Measurements from ENCODE around the gene LSMEM2. TPM values are rescaled to one million over a fixed set of nuclear protein-coding genes. Genes with fewer than 3 reads are reported as not detected.
A peak's percentile ranks its signal among the peaks of the same experiment; 100 is the strongest.

LSMEM2 gene
- total RNA-seq, 2 donors from 2014 or later = not detected

DNA sequence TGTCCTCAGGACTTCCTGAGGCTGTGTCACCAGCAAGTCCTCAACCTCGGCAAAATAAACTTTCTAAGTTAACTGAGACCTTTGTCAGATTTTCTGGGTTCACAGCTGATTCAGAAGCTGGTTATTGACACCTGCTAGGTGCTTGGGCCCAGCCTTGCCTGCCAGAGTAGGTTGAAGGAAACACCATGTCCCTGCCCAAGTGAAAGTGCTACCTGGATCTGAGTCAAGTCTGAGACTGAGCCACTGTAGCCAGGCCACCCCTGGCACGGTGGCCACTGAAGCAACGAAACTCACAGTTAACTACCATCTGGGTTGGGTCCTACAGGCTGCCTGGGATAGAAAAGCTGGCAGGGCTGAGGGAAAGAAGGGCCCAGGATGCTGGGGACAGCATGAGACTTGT, 35.5 kb downstream of the LSMEM2 start:
- no peak overlapping the region for H3K4me3 Mint-ChIP-seq
- H3K4me1 Mint-ChIP-seq = peaks cover 19% of the 10 kb centered on the region
- DNase-seq (no peak), ATAC-seq (no peak)
- H3K36me3 Mint-ChIP-seq (ENCODE audit: low read depth) = no peaks in the 10 kb centered on the region
- H3K27me3 Mint-ChIP-seq = no peaks in the 10 kb centered on the region
- no peak overlapping the region for H3K27ac Mint-ChIP-seq
- H3K9me3 ChIP-seq (ENCODE audit: control insufficient read depth, low read length, poor library complexity, severe bottlenecking) = no peaks in the 10 kb centered on the region

DNA sequence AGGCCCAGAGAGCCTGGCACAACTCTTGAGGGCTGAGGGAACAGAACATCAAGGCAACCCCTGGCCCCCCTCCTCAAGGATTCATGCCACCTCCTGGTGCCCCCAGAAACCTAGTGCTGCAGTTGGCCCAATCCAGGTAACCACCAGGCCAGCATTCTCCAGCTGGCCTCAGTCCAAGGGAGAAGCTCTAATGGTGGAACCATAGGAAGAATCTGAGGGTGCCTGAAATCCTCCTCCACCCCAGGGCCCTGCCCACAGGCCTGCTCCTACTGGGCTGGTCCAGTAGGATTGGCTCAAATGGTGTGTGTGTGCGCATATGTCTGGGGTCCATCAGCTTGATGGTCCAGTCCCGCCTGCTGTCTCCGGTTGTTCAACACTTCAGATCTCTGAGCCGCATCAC, 35.9 kb downstream of the LSMEM2 start:
- DNase-seq = no peak

DNA sequence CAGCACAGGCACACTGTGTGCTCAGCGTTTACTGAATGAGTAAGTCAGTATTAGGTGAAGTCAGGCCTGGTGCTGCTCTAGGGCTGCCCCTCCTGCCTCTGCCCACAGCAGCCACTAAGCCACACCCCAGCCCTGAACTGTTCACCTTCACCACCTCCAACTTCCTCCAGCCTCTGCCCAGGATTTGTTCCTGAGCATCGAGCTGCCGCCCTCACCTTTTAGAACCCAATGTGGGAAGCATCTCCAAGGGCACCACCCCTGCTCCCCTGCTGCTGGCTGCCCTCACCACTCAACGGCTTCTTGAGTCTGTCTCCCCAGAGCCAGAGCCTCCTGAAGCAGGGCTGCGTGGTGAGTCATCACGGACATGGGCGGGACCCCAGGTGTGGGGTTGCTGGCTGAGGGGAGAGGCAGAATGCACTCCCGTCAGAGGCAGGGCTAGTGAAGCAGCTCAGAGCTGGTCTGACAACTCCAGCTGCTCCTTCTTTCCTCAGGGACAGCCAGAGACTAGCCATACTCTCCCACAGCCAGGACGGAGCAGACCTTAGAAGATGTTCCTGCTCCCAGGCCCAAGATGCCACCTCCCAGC, 37.9 kb downstream of the LSMEM2 start:
- H3K4me1 Mint-ChIP-seq = peaks cover 32% of the 10 kb centered on the region
- H3K27me3 Mint-ChIP-seq = no peaks in the 10 kb centered on the region
- peak overlapping the region; percentile 93 for H3K4me3 Mint-ChIP-seq
- peak; percentile 78 for ATAC-seq
- no peaks in the 10 kb centered on the region for H3K36me3 Mint-ChIP-seq (ENCODE audit: low read depth)
- DNase-seq = peak; percentile 54 to 71 (median 63)
- no peaks in the 10 kb centered on the region for H3K9me3 ChIP-seq (ENCODE audit: control insufficient read depth, low read length, poor library complexity, severe bottlenecking)
- H3K27ac Mint-ChIP-seq = peak overlapping the region; percentile 99

More for the DNA sequence above, 35.9 kb downstream of the LSMEM2 start:
- Mint-ChIP-seq H3K4me3 (no peak overlapping the region), H3K27ac (no peak overlapping the region), H3K4me1 (peaks cover 22% of the 10 kb centered on the region), H3K27me3 (no peaks in the 10 kb centered on the region), H3K36me3 (ENCODE audit: low read depth) (no peaks in the 10 kb centered on the region)
- H3K9me3 ChIP-seq (ENCODE audit: control insufficient read depth, low read length, poor library complexity, severe bottlenecking) = no peaks in the 10 kb centered on the region
- no peak for ATAC-seq

DNA sequence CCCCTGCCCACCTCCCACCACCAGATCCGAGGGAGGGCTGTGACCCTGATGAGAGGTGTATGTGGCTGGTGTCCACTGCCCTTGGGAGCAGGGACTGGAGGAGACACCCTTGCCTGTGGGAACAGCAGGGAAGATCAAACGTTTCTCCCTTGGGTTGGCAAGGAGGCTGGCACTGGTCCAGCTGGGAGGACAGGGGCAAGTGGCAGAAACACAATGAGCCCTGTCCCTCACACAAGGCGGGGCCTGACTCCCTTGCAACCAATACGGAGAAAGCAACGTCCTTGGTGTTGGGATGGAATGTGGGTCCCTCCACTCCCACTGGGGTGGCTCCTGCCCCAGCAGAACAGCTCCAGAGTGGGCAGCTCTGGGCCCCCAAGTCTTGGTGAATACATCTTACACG, 38.4 kb downstream of the LSMEM2 start:
- H3K27me3 Mint-ChIP-seq = no peaks in the 10 kb centered on the region
- no peak for ATAC-seq
- H3K9me3 ChIP-seq (ENCODE audit: control insufficient read depth, low read length, poor library complexity, severe bottlenecking) = no peaks in the 10 kb centered on the region
- DNase-seq = no peak
- no peaks in the 10 kb centered on the region for H3K36me3 Mint-ChIP-seq (ENCODE audit: low read depth)
- no peak overlapping the region for H3K4me3 Mint-ChIP-seq
- H3K4me1 Mint-ChIP-seq = peaks cover 32% of the 10 kb centered on the region
- H3K27ac Mint-ChIP-seq = peak overlapping the region; percentile 99

DNA sequence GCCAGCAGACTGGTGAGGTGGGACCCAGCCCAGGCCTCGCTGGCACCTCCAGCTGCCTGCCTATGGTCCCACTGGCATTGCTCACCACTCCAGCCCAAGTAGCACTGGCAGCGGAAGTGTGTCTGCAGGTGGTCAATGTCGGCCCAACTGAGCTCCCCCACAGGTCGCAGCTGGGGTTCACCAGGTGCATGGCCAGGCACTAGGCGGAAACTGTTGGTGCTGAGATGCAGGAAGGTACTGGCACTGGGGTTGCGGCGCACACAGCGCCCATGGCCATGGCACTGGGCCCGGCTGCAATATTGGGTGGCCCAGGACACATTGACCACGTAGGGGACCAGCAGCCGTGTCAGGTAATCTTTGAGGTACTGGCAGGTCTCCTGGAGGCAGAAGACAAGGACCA, 39.3 kb downstream of the LSMEM2 start:
- DNase-seq = no peak
- H3K4me3 Mint-ChIP-seq = no peak overlapping the region
- no peaks in the 10 kb centered on the region for H3K9me3 ChIP-seq (ENCODE audit: control insufficient read depth, low read length, poor library complexity, severe bottlenecking)
- peaks cover 33% of the 10 kb centered on the region for H3K4me1 Mint-ChIP-seq
- H3K27me3 Mint-ChIP-seq = no peaks in the 10 kb centered on the region
- H3K36me3 Mint-ChIP-seq (ENCODE audit: low read depth) = no peaks in the 10 kb centered on the region
- no peak for ATAC-seq
- H3K27ac Mint-ChIP-seq = no peak overlapping the region

DNA sequence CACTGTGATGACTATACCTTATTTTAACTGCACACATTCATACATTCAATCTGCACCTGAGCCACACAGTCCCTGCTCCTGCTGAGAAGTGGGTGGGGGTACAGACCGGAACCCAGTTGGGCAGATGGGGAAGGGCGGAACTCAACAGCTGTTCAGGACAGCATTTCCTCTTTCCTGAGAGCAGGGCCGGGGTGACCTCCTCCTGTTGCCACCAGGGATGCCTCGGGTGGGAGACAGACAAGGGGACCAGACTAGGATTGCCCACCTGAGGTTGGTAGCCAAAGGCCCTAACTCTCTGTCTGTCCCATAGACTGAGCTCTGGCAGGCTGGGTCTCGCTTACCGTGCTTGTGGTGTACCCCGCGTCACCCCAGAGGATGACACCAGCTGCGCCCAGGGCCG, 39.7 kb downstream of the LSMEM2 start:
- Mint-ChIP-seq H3K4me1 (peaks cover 33% of the 10 kb centered on the region), H3K4me3 (no peak overlapping the region), H3K27ac (no peak overlapping the region), H3K27me3 (no peaks in the 10 kb centered on the region), H3K36me3 (ENCODE audit: low read depth) (no peaks in the 10 kb centered on the region)
- no peak for DNase-seq
- no peaks in the 10 kb centered on the region for H3K9me3 ChIP-seq (ENCODE audit: control insufficient read depth, low read length, poor library complexity, severe bottlenecking)
- no peak for ATAC-seq

DNA sequence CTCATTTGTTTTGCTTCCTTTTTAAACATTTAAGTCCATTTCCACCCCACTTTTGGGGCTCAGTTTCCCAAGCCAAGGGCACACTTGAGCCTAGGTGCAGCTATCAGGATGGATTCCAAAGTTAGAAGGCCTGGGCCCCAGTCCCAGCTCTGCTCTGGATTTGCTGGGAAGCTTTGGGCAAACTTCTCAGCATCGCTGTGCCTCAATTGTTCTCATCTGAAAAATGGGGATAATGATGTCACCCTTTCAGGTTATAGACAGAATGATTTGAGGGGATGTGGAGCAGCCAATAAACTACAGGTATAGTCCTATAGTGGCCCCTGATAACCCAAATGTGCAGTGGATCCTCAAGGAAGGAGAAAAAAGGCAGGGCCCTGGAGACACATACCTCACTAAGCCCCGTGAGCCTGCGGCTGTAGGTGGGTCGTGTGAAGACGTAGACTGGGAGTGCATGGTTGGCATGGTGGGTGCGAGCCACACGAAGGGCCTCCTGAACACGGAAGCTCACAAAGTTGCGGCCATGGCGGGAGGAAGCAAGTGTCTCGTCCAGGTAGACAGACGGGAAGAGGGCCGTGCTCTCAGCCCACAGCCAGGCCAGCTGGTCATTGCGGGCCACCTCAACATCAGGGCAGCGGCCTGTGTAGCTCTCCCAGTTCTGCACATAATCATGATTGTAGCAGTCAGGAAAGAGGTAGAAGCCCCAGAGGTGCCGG, 40.5 kb downstream of the LSMEM2 start:
- H3K27me3 Mint-ChIP-seq = no peaks in the 10 kb centered on the region
- ATAC-seq (no peak), DNase-seq (no peak)
- H3K36me3 Mint-ChIP-seq (ENCODE audit: low read depth) = no peaks in the 10 kb centered on the region
- no peaks in the 10 kb centered on the region for H3K9me3 ChIP-seq (ENCODE audit: control insufficient read depth, low read length, poor library complexity, severe bottlenecking)
- no peak overlapping the region for H3K4me3 Mint-ChIP-seq
- H3K27ac Mint-ChIP-seq = no peak overlapping the region
- peaks cover 33% of the 10 kb centered on the region for H3K4me1 Mint-ChIP-seq

DNA sequence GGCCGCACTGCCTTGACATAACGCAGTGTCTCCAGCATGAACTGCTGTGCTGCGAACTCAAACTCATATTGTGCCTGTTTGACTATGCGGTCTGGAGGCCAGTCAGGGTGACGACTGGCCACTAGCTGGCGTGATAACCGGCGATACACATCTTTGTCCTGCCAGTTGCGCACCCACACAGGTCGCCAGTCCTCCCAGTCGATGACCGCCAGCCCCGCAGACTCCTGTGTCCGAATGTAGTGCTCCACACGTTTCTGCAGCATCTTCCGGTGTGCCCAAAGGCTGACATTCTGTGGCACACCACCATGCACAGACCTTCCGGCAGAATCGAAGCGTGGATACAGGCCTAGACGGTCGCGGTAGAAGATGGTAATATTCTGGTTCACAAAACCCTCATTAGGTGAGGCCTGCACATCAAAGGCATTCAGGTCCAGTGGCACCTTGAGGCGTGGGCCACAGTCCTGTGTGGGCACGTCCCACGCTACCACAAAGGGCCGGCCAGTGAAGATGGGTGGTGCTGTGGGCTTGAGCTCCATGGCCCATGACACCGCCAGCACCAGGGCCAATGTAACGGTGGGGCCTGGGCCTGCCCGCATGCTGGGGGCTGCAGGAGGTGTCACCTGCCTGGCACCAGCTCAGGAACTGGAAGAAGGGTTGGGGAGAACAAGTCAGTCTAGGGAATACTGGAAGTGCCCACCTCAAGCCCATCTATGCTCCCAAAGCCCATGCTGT, 41.2 kb downstream of the LSMEM2 start:
- no peaks in the 10 kb centered on the region for H3K9me3 ChIP-seq (ENCODE audit: control insufficient read depth, low read length, poor library complexity, severe bottlenecking)
- H3K27ac Mint-ChIP-seq = peak overlapping the region; percentile 75
- H3K27me3 Mint-ChIP-seq = no peaks in the 10 kb centered on the region
- peak overlapping the region; percentile 89 for H3K4me3 Mint-ChIP-seq
- DNase-seq (no peak), ATAC-seq (no peak)
- no peaks in the 10 kb centered on the region for H3K36me3 Mint-ChIP-seq (ENCODE audit: low read depth)
- peaks cover 38% of the 10 kb centered on the region for H3K4me1 Mint-ChIP-seq

DNA sequence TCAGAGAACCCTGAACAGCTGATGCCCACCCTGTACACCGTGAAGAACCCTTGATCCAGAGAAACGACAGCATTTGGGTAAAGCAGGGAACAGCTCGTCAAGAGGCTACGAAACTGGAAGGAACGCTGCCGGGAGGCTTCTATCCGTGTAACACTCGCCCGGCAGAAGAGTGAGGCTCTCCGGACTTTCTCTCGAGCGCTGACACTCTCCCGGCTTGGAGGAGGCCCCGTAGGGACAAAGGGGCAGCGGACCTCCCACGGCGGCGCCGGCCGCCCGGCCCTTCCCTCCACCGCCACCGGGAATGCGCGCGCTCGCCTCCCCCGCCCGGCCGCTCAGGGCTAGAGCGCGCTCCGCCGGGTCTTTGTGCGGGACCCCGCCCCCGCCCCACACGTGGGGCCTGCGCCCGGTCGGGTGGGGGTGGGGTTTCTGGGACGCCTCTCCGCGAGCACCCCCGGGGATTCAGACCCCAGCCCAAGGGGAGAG, 42.0 kb downstream of the LSMEM2 start:
- peak; percentile 45 for ATAC-seq
- H3K4me1 Mint-ChIP-seq = peaks cover 38% of the 10 kb centered on the region
- no peaks in the 10 kb centered on the region for H3K36me3 Mint-ChIP-seq (ENCODE audit: low read depth)
- H3K27ac Mint-ChIP-seq = peak overlapping the region; percentile 75
- H3K4me3 Mint-ChIP-seq = peak overlapping the region; percentile 89
- H3K9me3 ChIP-seq (ENCODE audit: control insufficient read depth, low read length, poor library complexity, severe bottlenecking) = no peaks in the 10 kb centered on the region
- H3K27me3 Mint-ChIP-seq = no peaks in the 10 kb centered on the region
- DNase-seq = peak in 2 of 3 donors; percentile 51 to 61

DNA sequence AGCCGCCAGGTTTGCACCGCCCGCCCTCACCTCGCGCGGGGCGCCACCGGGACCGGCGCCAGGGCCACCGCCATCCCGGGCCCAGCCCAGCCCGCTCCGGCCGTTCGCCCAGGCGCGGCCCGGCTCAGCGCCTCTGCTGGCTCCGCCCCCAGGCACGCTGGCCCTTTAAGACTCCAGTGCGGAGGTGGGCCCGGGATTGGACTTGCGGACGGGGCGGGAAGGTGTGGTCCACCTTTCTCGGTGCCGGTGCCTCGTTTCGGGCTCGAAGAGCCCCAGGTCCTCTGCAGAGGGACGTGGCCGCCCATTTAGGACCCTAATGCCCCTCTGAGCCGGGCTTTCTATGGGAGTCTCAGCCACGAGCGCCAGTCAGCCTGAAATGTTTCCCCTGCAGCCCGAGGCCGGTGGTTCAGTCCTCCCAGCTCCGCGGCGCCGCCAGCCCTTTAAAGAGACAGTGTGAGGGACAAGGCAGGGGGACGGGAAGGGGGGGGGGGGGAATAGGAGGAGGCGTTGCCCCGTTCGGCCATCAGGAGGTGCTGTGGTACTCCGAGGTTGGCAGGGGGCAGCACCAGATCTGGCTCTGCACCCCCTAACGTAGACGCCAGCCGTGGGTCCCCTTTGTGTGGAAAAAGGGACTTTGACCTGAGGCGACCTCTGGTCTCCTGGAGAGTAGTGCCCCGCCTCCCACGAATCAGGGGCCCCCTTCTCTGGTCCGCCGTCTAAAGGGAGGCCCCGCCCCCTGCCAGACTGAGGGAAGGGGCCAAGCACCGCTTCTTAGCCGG, 42.6 kb downstream of the LSMEM2 start:
- Mint-ChIP-seq H3K27me3 (no peaks in the 10 kb centered on the region), H3K4me1 (peaks cover 33% of the 10 kb centered on the region), H3K27ac (peak overlapping the region; percentile 59)

DNA sequence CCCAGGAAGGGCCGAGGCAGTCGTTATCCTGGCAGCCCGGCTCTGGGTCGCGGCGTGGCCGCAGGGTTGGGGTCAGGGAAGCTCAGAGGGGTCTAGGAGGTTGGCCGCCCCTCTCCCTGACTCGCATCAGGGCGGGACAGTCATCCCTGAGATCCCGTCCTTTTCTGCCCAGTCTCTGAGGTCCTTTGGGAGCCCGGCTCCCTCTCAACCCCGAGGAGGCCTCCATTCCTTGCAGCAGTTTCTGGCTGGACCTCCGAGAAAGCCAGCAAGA, 43.2 kb downstream of the LSMEM2 start:
- H3K36me3 Mint-ChIP-seq (ENCODE audit: low read depth) = no peaks in the 10 kb centered on the region

More for the DNA sequence above, 42.6 kb downstream of the LSMEM2 start:
- H3K9me3 ChIP-seq (ENCODE audit: control insufficient read depth, low read length, poor library complexity, severe bottlenecking) = no peaks in the 10 kb centered on the region
- peak; percentile 75 for ATAC-seq
- Mint-ChIP-seq H3K4me3 (peak overlapping the region; percentile 89), H3K36me3 (ENCODE audit: low read depth) (no peaks in the 10 kb centered on the region)
- peak; percentile 68 to 69 (median 68) for DNase-seq

DNA sequence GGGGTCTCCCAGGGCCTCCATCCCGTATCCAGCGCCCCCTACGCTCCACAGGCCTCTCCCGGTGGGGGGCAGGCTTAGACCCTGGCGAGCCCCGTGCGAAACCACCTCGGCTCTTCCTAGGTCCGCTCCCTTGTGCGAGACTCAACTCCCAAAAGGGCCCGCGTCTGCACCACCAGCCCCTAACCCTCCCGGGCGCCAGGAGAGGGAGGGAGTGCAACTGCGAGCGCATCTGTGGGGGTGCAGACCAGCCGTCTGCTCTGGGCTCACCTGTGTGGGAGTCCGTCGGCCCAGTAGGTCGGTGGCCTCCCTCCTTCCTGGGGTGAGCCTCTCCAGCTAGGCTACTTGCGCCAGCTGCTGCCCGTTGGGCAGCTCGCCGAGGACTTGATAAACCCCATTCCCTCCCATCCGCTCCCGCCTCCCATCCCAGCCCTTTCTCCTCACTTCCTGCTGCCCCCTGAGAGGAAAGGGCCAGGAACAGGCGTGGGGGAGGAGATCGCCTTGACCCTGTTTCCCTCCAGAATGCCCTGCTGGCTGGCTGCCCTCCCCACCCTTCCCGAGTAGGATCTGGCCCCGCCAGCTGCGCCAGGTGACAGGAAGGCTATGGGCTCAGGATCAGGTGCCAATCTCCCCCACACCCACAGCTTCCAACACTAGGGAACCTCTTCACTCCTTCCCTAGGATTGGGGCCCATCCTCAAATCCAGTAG, 43.7 kb downstream of the LSMEM2 start, which contains the start of gene HYAL2:
Gene HYAL2, minus strand, starts transcription at position 360 of the 706 bp plus-strand sequence. CDS start 2,256 bp downstream, outside the sequence.
- H3K27me3 Mint-ChIP-seq = no peaks in the 10 kb centered on the region
- DNase-seq = no peak
- ATAC-seq = no peak
- peak within 1 kb of the TSS; percentile 89 for H3K4me3 Mint-ChIP-seq
- peaks cover 33% of the 10 kb centered on the region for H3K4me1 Mint-ChIP-seq
- H3K9me3 ChIP-seq (ENCODE audit: control insufficient read depth, low read length, poor library complexity, severe bottlenecking) = no peaks in the 10 kb centered on the region
- no peaks in the 10 kb centered on the region for H3K36me3 Mint-ChIP-seq (ENCODE audit: low read depth)
- H3K27ac Mint-ChIP-seq = peak within 1 kb of the TSS; percentile 59

More for the DNA sequence above, 43.2 kb downstream of the LSMEM2 start:
- Mint-ChIP-seq H3K4me1 (peaks cover 33% of the 10 kb centered on the region), H3K4me3 (peak overlapping the region; percentile 56), H3K27ac (no peak overlapping the region), H3K27me3 (no peaks in the 10 kb centered on the region)
- no peaks in the 10 kb centered on the region for H3K9me3 ChIP-seq (ENCODE audit: control insufficient read depth, low read length, poor library complexity, severe bottlenecking)
- DNase-seq (no peak), ATAC-seq (no peak)
